Measurements from ENCODE around the gene SORL1. TPM values are rescaled to one million over a fixed set of nuclear protein-coding genes. Genes with fewer than 3 reads are reported as not detected.

Gene SORL1, protein sequence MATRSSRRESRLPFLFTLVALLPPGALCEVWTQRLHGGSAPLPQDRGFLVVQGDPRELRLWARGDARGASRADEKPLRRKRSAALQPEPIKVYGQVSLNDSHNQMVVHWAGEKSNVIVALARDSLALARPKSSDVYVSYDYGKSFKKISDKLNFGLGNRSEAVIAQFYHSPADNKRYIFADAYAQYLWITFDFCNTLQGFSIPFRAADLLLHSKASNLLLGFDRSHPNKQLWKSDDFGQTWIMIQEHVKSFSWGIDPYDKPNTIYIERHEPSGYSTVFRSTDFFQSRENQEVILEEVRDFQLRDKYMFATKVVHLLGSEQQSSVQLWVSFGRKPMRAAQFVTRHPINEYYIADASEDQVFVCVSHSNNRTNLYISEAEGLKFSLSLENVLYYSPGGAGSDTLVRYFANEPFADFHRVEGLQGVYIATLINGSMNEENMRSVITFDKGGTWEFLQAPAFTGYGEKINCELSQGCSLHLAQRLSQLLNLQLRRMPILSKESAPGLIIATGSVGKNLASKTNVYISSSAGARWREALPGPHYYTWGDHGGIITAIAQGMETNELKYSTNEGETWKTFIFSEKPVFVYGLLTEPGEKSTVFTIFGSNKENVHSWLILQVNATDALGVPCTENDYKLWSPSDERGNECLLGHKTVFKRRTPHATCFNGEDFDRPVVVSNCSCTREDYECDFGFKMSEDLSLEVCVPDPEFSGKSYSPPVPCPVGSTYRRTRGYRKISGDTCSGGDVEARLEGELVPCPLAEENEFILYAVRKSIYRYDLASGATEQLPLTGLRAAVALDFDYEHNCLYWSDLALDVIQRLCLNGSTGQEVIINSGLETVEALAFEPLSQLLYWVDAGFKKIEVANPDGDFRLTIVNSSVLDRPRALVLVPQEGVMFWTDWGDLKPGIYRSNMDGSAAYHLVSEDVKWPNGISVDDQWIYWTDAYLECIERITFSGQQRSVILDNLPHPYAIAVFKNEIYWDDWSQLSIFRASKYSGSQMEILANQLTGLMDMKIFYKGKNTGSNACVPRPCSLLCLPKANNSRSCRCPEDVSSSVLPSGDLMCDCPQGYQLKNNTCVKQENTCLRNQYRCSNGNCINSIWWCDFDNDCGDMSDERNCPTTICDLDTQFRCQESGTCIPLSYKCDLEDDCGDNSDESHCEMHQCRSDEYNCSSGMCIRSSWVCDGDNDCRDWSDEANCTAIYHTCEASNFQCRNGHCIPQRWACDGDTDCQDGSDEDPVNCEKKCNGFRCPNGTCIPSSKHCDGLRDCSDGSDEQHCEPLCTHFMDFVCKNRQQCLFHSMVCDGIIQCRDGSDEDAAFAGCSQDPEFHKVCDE (N-terminal part only)
- total RNA-seq (2021): 64.4 and 68.3 TPM in 2 replicates
- long read RNA-seq, full-length matches to known transcripts: 8 of 110 reads
- long read RNA-seq, partial matches to known transcripts: 69 of 110 reads
- long read RNA-seq, other reads (novel, unspliced or antisense): 33 of 110 reads

DNA sequence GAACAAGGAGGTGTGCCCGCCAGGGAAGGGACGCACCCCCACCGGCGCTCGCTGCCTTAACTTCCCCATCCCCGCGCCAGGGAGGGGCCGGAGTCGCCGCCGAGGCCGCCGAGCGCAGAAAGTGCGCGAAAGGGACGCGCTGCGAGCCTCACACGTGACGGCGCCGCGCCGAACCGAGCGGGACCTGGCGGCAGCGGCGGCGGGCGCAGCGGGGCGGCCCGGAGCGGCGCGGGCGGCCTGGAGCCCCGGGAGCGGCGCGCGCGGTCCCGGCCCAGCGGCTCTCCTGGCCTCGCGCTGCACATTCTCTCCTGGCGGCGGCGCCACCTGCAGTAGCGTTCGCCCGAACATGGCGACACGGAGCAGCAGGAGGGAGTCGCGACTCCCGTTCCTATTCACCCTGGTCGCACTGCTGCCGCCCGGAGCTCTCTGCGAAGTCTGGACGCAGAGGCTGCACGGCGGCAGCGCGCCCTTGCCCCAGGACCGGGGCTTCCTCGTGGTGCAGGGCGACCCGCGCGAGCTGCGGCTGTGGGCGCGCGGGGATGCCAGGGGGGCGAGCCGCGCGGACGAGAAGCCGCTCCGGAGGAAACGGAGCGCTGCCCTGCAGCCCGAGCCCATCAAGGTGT, at the start of gene SORL1:
SORL1 (plus strand) TSS at position 329 of the 623 bp plus-strand sequence; CDS start at position 347, 18 bp downstream.
- WGBS (ENCODE audit: extremely low coverage, insufficient read length, low lambda C conversion rate): no CpG with 5 or more reads among the region's 89 CpGs
- peaks cover 10% of the 10 kb centered on the region; the same call in 1 of the 2 replicates for H3K4me1 ChIP-seq (ENCODE audit: insufficient read depth, low read length)

More for the DNA sequence above, at the start of gene SORL1:
- no peaks in the 10 kb centered on the region for H3K9me3 ChIP-seq (ENCODE audit: control insufficient read depth, low read depth, low read length)
- no peak within 1 kb of the TSS for H4K5ac ChIP-seq (ENCODE audit: insufficient read length, low read depth, low read length)
- peak within 1 kb of the TSS; percentile 80 for H3K4me2 ChIP-seq (ENCODE audit: insufficient read depth, insufficient read length, low read length)
- peaks cover 12% of the 10 kb centered on the region for H3K23me2 ChIP-seq (ENCODE audit: insufficient read length, low read depth, low read length, poor library complexity, severe bottlenecking)
- H3K23ac ChIP-seq (ENCODE audit: insufficient read length, low read depth, low read length): no peak within 1 kb of the TSS
- no peak within 1 kb of the TSS for H3K56ac ChIP-seq (ENCODE audit: insufficient read length, low read depth, low read length)
- no peak within 1 kb of the TSS for H2BK120ac ChIP-seq (ENCODE audit: low read depth, low read length, poor library complexity, severe bottlenecking)
- H2BK12ac ChIP-seq (ENCODE audit: insufficient read length, low read depth, low read length): no peak within 1 kb of the TSS
- TF ChIP-seq, protein P1, sequence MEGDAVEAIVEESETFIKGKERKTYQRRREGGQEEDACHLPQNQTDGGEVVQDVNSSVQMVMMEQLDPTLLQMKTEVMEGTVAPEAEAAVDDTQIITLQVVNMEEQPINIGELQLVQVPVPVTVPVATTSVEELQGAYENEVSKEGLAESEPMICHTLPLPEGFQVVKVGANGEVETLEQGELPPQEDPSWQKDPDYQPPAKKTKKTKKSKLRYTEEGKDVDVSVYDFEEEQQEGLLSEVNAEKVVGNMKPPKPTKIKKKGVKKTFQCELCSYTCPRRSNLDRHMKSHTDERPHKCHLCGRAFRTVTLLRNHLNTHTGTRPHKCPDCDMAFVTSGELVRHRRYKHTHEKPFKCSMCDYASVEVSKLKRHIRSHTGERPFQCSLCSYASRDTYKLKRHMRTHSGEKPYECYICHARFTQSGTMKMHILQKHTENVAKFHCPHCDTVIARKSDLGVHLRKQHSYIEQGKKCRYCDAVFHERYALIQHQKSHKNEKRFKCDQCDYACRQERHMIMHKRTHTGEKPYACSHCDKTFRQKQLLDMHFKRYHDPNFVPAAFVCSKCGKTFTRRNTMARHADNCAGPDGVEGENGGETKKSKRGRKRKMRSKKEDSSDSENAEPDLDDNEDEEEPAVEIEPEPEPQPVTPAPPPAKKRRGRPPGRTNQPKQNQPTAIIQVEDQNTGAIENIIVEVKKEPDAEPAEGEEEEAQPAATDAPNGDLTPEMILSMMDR (conservative IDR thresholded peaks at IDR 0.05): peak; percentile 72
- H2AFZ ChIP-seq (ENCODE audit: low read length): no peak within 1 kb of the TSS
- Mint-ChIP-seq H3K4me1 (peaks cover 56 to 65% of the 10 kb centered on the region in 2 experiments), H3K4me3 (peak within 1 kb of the TSS; percentile 89 to 91), H3K9me3 (no peaks in the 10 kb centered on the region), H3K36me3 (ENCODE audit: insufficient read depth in 1 of 3, low read depth in 3 of 3) (peaks cover 0 to 2% (median 0%) of the 10 kb centered on the region in 3 experiments; a peak in 2 of 7 replicates), H3K27me3 (ENCODE audit: low read depth) (peaks cover 13% of the 10 kb centered on the region), H3K27ac (peak within 1 kb of the TSS; percentile 38 to 95 (median 66))
- H3K14ac ChIP-seq (ENCODE audit: insufficient read depth, low read length): peak within 1 kb of the TSS; percentile 80
- H3K18ac ChIP-seq (ENCODE audit: insufficient read length, low read depth, low read length): peak within 1 kb of the TSS; percentile 74
- peaks cover 16% of the 10 kb centered on the region; the same call in 1 of the 2 replicates for H3K79me2 ChIP-seq (ENCODE audit: insufficient read depth, low read length)
- H2BK15ac ChIP-seq (ENCODE audit: low read depth, low read length): no peak within 1 kb of the TSS
- H3T11ph ChIP-seq (ENCODE audit: low read length): no peak within 1 kb of the TSS
- H4K8ac ChIP-seq (replicated peaks; ENCODE audit: insufficient read length, low read depth, low read length): no peak within 1 kb of the TSS
- H3K27ac ChIP-seq (ENCODE audit: insufficient read length, low read depth, low read length): no peak within 1 kb of the TSS
- H2BK20ac ChIP-seq (ENCODE audit: low read depth, low read length, poor library complexity, severe bottlenecking): no peak within 1 kb of the TSS
- H3K27me3 ChIP-seq (ENCODE audit: insufficient read depth, low read length): no peaks in the 10 kb centered on the region
- H4K91ac ChIP-seq (ENCODE audit: insufficient read length, low read depth, low read length): no peak within 1 kb of the TSS
- H3K4ac ChIP-seq (ENCODE audit: low read depth, low read length): no peak within 1 kb of the TSS
- H2BK5ac ChIP-seq (ENCODE audit: insufficient read length, low read length): no peak within 1 kb of the TSS
- H3K79me1 ChIP-seq (ENCODE audit: insufficient read depth, low read depth, low read length, poor library complexity, severe bottlenecking): no peaks in the 10 kb centered on the region
- DNase-seq: peak; percentile 84
- peak within 1 kb of the TSS; percentile 48 for H3K9ac ChIP-seq (ENCODE audit: extremely low read depth, insufficient read length, low read length)
- H2AK5ac ChIP-seq (ENCODE audit: insufficient read length, low read length): no peak within 1 kb of the TSS
- no peaks in the 10 kb centered on the region for H4K20me1 ChIP-seq (ENCODE audit: control insufficient read depth, insufficient read depth, insufficient read length)

Data from H9 (cell line).